Ishikawa (cell line): ENCODE results near the gene BARHL1.

Experiments
- CEBPB ChIP-seq: IDR thresholded peaks from 2 replicates; pipeline ENCODE4 v1.6.1; 2012
- CREB1 ChIP-seq: IDR thresholded peaks from 2 replicates; pipeline ENCODE4 v1.6.1; 2012; ENCODE audit warnings: low read depth
- EGR1 ChIP-seq: IDR thresholded peaks from 2 replicates; pipeline ENCODE4 v1.6.1; 2012
- EP300 ChIP-seq: IDR thresholded peaks from 2 replicates; pipeline ENCODE4 v1.6.1; 2012; ENCODE audit warnings: borderline replicate concordance
- FOXM1 ChIP-seq: IDR thresholded peaks from 2 replicates; pipeline ENCODE4 v1.6.1; 2012; ENCODE audit warnings: low read depth, borderline replicate concordance
- MAX ChIP-seq: IDR thresholded peaks from 2 replicates; pipeline ENCODE4 v1.6.1; 2012
- NFIC ChIP-seq: IDR thresholded peaks from 2 replicates; pipeline ENCODE4 v1.6.1; 2012
- RAD21 ChIP-seq: IDR thresholded peaks from 2 replicates; pipeline ENCODE4 v1.6.1; 2012; ENCODE audit warnings: low read depth
- REST ChIP-seq: IDR thresholded peaks from 2 replicates; pipeline ENCODE4 v1.6.1; 2012; ENCODE audit warnings: low read depth, mild to moderate bottlenecking
- TAF1 ChIP-seq: IDR thresholded peaks from 2 replicates; pipeline ENCODE4 v1.6.1; 2012; ENCODE audit warnings: low read depth, mild to moderate bottlenecking
- TCF12 ChIP-seq: IDR thresholded peaks from 2 replicates; pipeline ENCODE4 v1.6.1; 2012; ENCODE audit warnings: low read depth
- TEAD4 ChIP-seq: IDR thresholded peaks from 2 replicates; pipeline ENCODE4 v1.6.1; 2012
- USF1 ChIP-seq: IDR thresholded peaks from 2 replicates; pipeline ENCODE4 v1.6.1; 2012
- YY1 ChIP-seq: IDR thresholded peaks from 2 replicates; pipeline ENCODE4 v1.6.1; 2012; ENCODE audit warnings: low read depth
- ZBTB7A ChIP-seq: IDR thresholded peaks from 2 replicates; pipeline ENCODE4 v1.6.1; 2012; ENCODE audit warnings: low read depth

Gene BARHL1

GRCh38 chr9:132637801-132638200, 55.4 kb downstream of the BARHL1 start:
- TF ChIP-seq CREB1 = no peak
- no peak for TF ChIP-seq YY1
- TF ChIP-seq RAD21 = no peak
- no peak for TF ChIP-seq MAX
- TF ChIP-seq CEBPB = no peak
- no peak for TF ChIP-seq ZBTB7A
- TF ChIP-seq TEAD4 = no peak
- TF ChIP-seq TCF12 = no peak
- TF ChIP-seq REST = no peak
- no peak for TF ChIP-seq EP300

GRCh38 chr9:132638240-132638639, 55.8 kb downstream of the BARHL1 start:
- TF ChIP-seq MAX (no peak), NFIC (no peak), CREB1 (no peak), ZBTB7A (no peak), YY1 (no peak), TEAD4 (no peak), REST (no peak), CEBPB (no peak), FOXM1 (no peak), USF1 (no peak), RAD21 (no peak)

GRCh38 chr9:132639322-132639721, 56.9 kb downstream of the BARHL1 start:
- no peak for TF ChIP-seq USF1
- TF ChIP-seq MAX = no peak
- no peak for TF ChIP-seq EP300
- no peak for TF ChIP-seq YY1
- no peak for TF ChIP-seq RAD21
- no peak for TF ChIP-seq REST
- TF ChIP-seq TEAD4 = no peak
- TF ChIP-seq CEBPB = no peak
- TF ChIP-seq FOXM1 = no peak
- no peak for TF ChIP-seq TAF1
- no peak for TF ChIP-seq CREB1
- TF ChIP-seq EGR1 = no peak
- TF ChIP-seq TCF12 = no peak
- no peak for TF ChIP-seq NFIC
